Peyer's patch (tissue), 4 donors: ENCODE measurements around the gene EML3.

Experiments used
- CTCF ChIP-seq, 6 experiments: fragments of 450-650 bp in 4 of 6; fragments of 200-600 bp in 2 of 6; sonication (generic) in 1 of 6; IDR thresholded peaks; one replicate each; pipeline ENCODE4 v1.5.1; 2017 to 2019; ENCODE audit warnings: antibody characterized with exemption in 6 of 6, mild to moderate bottlenecking in 3 of 6, moderate library complexity in 1 of 6
- POLR2A ChIP-seq, 2 donors: fragments of 450-650 bp; IDR thresholded peaks; one replicate each; pipeline ENCODE4 v1.5.1; 2017; ENCODE audit warnings: antibody characterized with exemption in 2 of 2, mild to moderate bottlenecking in 2 of 2, moderate library complexity in 2 of 2

- TF ChIP-seq CTCF (IDR thresholded peaks at IDR 0.05) (peak in 3 of 6 experiments; percentile 31 to 42 (median 32)), POLR2A (IDR thresholded peaks at IDR 0.05) (no peak)
Observed at GRCh38 chr11:62602141-62603071, 10.2 kb downstream of the EML3 start.
